Nephron (organoid): ENCODE data around the gene SIRT3.

Experiments used
- H3K27ac Mint-ChIP-seq, 3 experiments: 2 replicates each; pipeline ENCODE4 v1.8.0; 2020; ENCODE audit warnings: mixed read lengths in 3 of 3, mild to moderate bottlenecking in 2 of 3, moderate library complexity in 1 of 3
- H3K27me3 Mint-ChIP-seq: 2 replicates; pipeline ENCODE4 v1.8.0; 2021; ENCODE audit warnings: low read depth, mild to moderate bottlenecking, moderate library complexity, mixed read lengths
- H3K36me3 Mint-ChIP-seq: 2 replicates; pipeline ENCODE4 v1.8.0; 2020; ENCODE audit warnings: low read depth, mixed read lengths
- H3K4me1 Mint-ChIP-seq: 2 replicates; pipeline ENCODE4 v1.8.0; 2020; ENCODE audit warnings: mixed read lengths
- H3K4me3 Mint-ChIP-seq, 3 experiments: 2 replicates each; pipeline ENCODE4 v1.8.0; 2020; ENCODE audit warnings: mild to moderate bottlenecking in 3 of 3, mixed read lengths in 3 of 3, moderate library complexity in 2 of 3
- H3K9me3 Mint-ChIP-seq: 2 replicates; pipeline ENCODE4 v1.8.0; 2020; ENCODE audit warnings: mixed read lengths
- TF ChIP-seq, protein P1 (sequence below), 3 experiments: fragments of 200-600 bp; sonication (generic); IDR thresholded peaks; one replicate each; pipeline ENCODE4 v1.5.0; 2021; ENCODE audit warnings: antibody characterized with exemption in 3 of 3; ENCODE audit not compliant: unreplicated experiment in 3 of 3

SIRT3 gene

DNA sequence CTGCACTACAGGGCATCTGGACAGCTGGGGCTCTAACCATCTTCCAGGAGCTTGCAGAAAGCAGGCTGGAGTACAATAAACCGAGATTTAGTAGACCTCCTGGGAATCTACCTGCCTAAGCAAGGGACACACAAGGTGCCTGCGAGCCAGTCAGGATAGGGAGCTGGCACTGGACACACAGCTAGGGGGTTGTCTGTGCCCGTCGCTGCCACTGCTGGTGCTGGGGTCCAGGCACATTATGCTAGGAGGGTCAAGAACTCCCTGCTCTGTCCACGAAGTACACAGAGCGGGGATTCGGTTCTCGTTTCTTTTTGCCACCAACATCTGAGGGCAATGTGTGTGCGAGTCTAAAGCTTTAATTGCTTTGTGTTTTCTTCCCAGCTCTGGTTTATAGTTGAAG is 24.4 kb downstream of the SIRT3 start:
- Mint-ChIP-seq H3K27ac (peak overlapping the region in 1 of 3 experiments; percentile 81), H3K4me3 (peak overlapping the region; percentile 96 to 98 (median 96)), H3K9me3 (no peaks in the 10 kb centered on the region), H3K27me3 (no peaks in the 10 kb centered on the region), H3K4me1 (peaks cover 14% of the 10 kb centered on the region), H3K36me3 (peaks cover 47% of the 10 kb centered on the region)
- TF ChIP-seq, protein P1, sequence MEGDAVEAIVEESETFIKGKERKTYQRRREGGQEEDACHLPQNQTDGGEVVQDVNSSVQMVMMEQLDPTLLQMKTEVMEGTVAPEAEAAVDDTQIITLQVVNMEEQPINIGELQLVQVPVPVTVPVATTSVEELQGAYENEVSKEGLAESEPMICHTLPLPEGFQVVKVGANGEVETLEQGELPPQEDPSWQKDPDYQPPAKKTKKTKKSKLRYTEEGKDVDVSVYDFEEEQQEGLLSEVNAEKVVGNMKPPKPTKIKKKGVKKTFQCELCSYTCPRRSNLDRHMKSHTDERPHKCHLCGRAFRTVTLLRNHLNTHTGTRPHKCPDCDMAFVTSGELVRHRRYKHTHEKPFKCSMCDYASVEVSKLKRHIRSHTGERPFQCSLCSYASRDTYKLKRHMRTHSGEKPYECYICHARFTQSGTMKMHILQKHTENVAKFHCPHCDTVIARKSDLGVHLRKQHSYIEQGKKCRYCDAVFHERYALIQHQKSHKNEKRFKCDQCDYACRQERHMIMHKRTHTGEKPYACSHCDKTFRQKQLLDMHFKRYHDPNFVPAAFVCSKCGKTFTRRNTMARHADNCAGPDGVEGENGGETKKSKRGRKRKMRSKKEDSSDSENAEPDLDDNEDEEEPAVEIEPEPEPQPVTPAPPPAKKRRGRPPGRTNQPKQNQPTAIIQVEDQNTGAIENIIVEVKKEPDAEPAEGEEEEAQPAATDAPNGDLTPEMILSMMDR (IDR thresholded peaks at IDR 0.05; ENCODE audit: unreplicated experiment in 3 of 3): no peak

DNA sequence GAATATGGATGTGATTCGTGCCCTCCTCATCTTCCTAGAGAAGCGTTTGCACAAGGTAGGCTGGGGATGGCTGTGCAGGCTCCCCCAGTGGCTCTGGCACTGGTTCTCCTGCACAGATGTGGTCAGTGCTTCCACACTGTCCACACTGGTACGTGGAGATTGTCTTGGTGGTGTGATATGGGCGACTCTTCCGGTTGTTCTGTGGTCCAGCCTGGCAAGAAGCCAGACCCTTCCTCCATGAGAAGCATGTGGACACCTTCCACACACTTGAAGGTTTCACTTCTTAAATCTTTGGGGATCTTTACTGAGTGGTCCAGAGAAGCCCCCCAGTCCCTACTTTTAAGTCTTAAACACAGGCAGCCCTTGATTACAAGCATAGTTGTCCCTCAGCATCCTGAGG is 24.8 kb downstream of the SIRT3 start:
- peak overlapping the region in 1 of 3 experiments; percentile 81 for H3K27ac Mint-ChIP-seq
- H3K27me3 Mint-ChIP-seq: no peaks in the 10 kb centered on the region
- TF ChIP-seq, protein P1 (IDR thresholded peaks at IDR 0.05; ENCODE audit: unreplicated experiment in 3 of 3): no peak
- no peaks in the 10 kb centered on the region for H3K9me3 Mint-ChIP-seq
- H3K4me1 Mint-ChIP-seq: peaks cover 18% of the 10 kb centered on the region
- H3K36me3 Mint-ChIP-seq: peaks cover 47% of the 10 kb centered on the region
- H3K4me3 Mint-ChIP-seq: peak overlapping the region; percentile 96 to 98 (median 96)

DNA sequence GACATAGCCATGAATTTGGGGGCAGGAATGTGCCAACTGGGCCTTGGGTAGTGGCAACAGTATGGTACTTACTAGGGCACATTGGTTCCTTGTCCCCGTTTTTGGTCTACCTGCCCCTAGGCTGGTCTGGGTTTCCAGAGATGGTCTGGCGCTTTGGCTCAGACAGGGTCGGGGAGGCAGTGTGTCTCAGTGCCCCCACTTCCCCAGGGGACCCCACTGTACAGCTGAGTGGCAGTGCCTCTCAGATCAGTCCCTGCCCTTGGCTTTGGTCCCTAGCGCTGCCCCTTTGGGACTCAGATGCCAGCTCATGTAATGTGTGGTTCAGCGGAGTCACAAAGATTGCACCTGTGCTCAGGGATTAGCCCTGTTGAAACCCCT is 25.4 kb downstream of the SIRT3 start:
- Mint-ChIP-seq H3K4me3 (peak overlapping the region; percentile 96 to 98 (median 96)), H3K4me1 (peaks cover 22% of the 10 kb centered on the region), H3K36me3 (peaks cover 42% of the 10 kb centered on the region), H3K27me3 (no peaks in the 10 kb centered on the region), H3K9me3 (no peaks in the 10 kb centered on the region), H3K27ac (peak overlapping the region in 2 of 3 experiments; percentile 20 to 81)
- TF ChIP-seq, protein P1 (IDR thresholded peaks at IDR 0.05; ENCODE audit: unreplicated experiment in 3 of 3): no peak

DNA sequence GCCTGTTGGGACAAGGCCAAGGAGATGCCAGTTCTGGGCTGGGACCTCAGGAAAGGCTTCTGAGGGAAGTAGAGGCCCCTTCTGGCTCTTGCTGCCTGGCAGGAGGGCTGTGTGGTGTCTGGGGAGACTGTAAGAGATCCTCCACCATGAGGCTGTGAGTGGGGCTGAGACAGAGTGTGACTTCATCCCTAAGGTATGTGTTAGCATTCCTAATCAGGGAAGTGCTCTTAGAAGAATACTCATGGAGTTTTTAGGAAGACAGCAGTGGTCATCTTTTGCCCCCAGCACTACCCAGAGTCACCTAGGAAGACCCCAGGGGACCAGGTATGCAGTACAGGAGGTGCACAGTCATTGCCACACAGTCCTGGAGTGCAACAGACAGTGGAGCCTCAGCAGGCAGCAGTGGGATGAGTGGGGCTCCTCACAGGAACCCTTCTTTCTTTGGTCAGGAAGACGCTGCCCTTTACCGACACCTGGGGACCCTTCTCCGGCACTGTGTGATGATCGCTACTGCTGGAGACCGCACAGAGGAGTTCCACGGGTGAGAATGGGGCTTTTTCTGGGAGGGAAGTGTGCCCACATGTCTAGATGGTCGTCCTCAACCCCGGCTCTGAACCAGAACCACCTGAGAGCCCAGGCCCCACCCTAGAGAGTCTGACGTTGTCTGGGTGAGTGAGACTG is 25.9 kb downstream of the SIRT3 start:
- peaks cover 22% of the 10 kb centered on the region for H3K4me1 Mint-ChIP-seq
- peak overlapping the region; percentile 20 to 74 (median 25) for H3K27ac Mint-ChIP-seq
- TF ChIP-seq, protein P1 (IDR thresholded peaks at IDR 0.05; ENCODE audit: unreplicated experiment in 3 of 3): no peak
- peaks cover 37% of the 10 kb centered on the region for H3K36me3 Mint-ChIP-seq
- peak overlapping the region; percentile 96 to 98 (median 96) for H3K4me3 Mint-ChIP-seq
- H3K9me3 Mint-ChIP-seq: no peaks in the 10 kb centered on the region
- no peaks in the 10 kb centered on the region for H3K27me3 Mint-ChIP-seq

DNA sequence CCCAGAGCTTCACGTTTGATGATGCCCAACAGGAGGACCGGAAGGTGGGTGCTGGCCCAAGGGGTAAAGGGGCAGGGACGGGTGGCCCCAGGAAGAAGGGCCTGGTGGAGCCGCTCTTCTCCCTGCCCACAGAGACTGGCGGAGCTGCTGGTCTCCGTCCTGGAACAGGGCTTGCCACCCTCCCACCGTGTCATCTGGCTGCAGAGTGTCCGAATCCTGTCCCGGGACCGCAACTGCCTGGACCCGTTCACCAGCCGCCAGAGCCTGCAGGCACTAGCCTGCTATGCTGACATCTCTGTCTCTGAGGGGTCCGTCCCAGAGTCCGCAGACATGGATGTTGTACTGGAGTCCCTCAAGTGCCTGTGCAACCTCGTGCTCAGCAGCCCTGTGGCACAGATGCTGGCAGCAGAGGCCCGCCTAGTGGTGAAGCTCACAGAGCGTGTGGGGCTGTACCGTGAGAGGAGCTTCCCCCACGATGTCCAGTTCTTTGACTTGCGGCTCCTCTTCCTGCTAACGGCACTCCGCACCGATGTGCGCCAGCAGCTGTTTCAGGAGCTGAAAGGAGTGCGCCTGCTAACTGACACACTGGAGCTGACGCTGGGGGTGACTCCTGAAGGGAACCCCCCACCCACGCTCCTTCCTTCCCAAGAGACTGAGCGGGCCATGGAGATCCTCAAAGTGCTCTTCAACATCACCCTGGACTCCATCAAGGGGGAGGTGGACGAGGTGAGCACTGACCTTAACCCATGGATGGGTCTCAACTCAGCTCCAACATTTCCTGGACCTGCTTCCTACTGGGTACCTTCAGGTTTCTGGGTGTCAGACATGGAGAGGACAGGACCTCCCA is 26.6 kb downstream of the SIRT3 start:
- Mint-ChIP-seq H3K4me1 (peaks cover 22% of the 10 kb centered on the region), H3K27me3 (no peaks in the 10 kb centered on the region), H3K9me3 (no peaks in the 10 kb centered on the region), H3K27ac (peak overlapping the region; percentile 59 to 99 (median 74)), H3K36me3 (peaks cover 29% of the 10 kb centered on the region), H3K4me3 (peak overlapping the region; percentile 96 to 98 (median 96))
- TF ChIP-seq, protein P1 (IDR thresholded peaks at IDR 0.05; ENCODE audit: unreplicated experiment in 3 of 3): no peak
